ENCODE measurements around the gene PNLIPRP1. TPM values are rescaled to one million over a fixed set of nuclear protein-coding genes. Genes with fewer than 3 reads are reported as not detected.

PNLIPRP1 gene
- total and polyA plus RNA-seq, 2 of the 4 experiments (the other 2 are of a cell fraction): not detected

GRCh38 chr10:116615199-116615776 is 24.5 kb downstream of the PNLIPRP1 start:
- no peak for TF ChIP-seq POLR2A (IDR thresholded peaks at IDR 0.05; ENCODE audit: low read depth, low read length)
- TF ChIP-seq FOS (IDR thresholded peaks at IDR 0.05; ENCODE audit: low read depth, low read length): no peak
- no peak for TF ChIP-seq CHD1 (IDR thresholded peaks at IDR 0.05; ENCODE audit: low read depth, low read length)
- TF ChIP-seq SMC3 (IDR thresholded peaks at IDR 0.05; ENCODE audit: low read depth, low read length): no peak
- no peak for TF ChIP-seq NFE2L2 (IDR thresholded peaks at IDR 0.05; ENCODE audit: low read depth, low read length)
- no peak for TF ChIP-seq MAFK (IDR thresholded peaks at IDR 0.05; ENCODE audit: low read depth, low read length)
- H4K8ac ChIP-seq (ENCODE audit: low read depth in 2 of 2, low read length in 2 of 2): no peak overlapping the region
- DNase-seq (no peak), ATAC-seq (ENCODE audit: low read depth) (no peak)
- H3K9me1 ChIP-seq (ENCODE audit: insufficient read depth, low read length): no peaks in the 10 kb centered on the region
- H3K18ac ChIP-seq (ENCODE audit: low read depth, low read length): no peak overlapping the region
- H3K36me3 ChIP-seq (ENCODE audit: control insufficient read depth, insufficient read depth, low read length): no peaks in the 10 kb centered on the region
- no peak overlapping the region for H3K56ac ChIP-seq (ENCODE audit: extremely low read depth, insufficient read depth, low read length)
- no peaks in the 10 kb centered on the region for H3K4me1 ChIP-seq (ENCODE audit: control insufficient read depth, insufficient read depth, low read length)
- no peaks in the 10 kb centered on the region for H4K20me1 ChIP-seq (ENCODE audit: insufficient read depth, low read length)
- H4K5ac ChIP-seq (ENCODE audit: low read depth, low read length): no peak overlapping the region
- BruUV-seq (replicated peaks): no TSS peak
- no peak overlapping the region for H4K91ac ChIP-seq (ENCODE audit: insufficient read depth, low read depth, low read length)
- H2AK9ac ChIP-seq (replicated peaks; ENCODE audit: low read depth, low read length, poor library complexity): no peak overlapping the region
- dilution Hi-C loops (cut with HindIII; ENCODE audit: low sequenced_read_pairs, unreplicated experiment) (no loop called here), in situ Hi-C loops (cut with MboI; ENCODE audit: low sequenced_read_pairs) (no loop called here), intact Hi-C loops (cut with micrococcal nuclease) (no loop called here)
- H3K9ac ChIP-seq (ENCODE audit: low read depth, low read length): no peak overlapping the region
- no peak overlapping the region for H2BK15ac ChIP-seq (ENCODE audit: low read depth, low read length)
- no peaks in the 10 kb centered on the region; the same call in 1 of the 2 replicates for H3K27me3 ChIP-seq (ENCODE audit: control insufficient read depth, insufficient read depth, low read length)
- ChIA-PET POLR2A (ENCODE audit: unreplicated experiment) (no interaction called here), CTCF (no interaction called here)
- WGBS, 2 experiments (ENCODE audit: extremely low coverage in 2 of 2, insufficient read length in 1 of 2): no CpG with 5 or more reads among the region's 3 CpGs
- H3K4me2 ChIP-seq (ENCODE audit: low read depth, low read length): no peak overlapping the region
- H2BK120ac ChIP-seq (ENCODE audit: low read depth, low read length): no peak overlapping the region
- no peak overlapping the region for H3K14ac ChIP-seq (replicated peaks; ENCODE audit: low read depth, low read length)
- no peaks in the 10 kb centered on the region for H3K79me1 ChIP-seq (ENCODE audit: low read depth in 1 of 2, low read length in 2 of 2)
- H3K4ac ChIP-seq (ENCODE audit: low read depth, low read length): no peak overlapping the region
- no peak overlapping the region for H2AK5ac ChIP-seq (ENCODE audit: low read depth, low read length)
- H3K4me3 ChIP-seq (ENCODE audit: insufficient read depth, low read depth, low read length): no peak overlapping the region
- H2BK20ac ChIP-seq (ENCODE audit: low read depth, low read length): no peak overlapping the region
- H3K27ac ChIP-seq (ENCODE audit: insufficient read depth, low read length): no peak overlapping the region
- no peak overlapping the region for H2BK5ac ChIP-seq (ENCODE audit: low read depth, low read length, poor library complexity, severe bottlenecking)
- H3K9me3 ChIP-seq (ENCODE audit: control insufficient read depth, insufficient read depth, low read length): no peaks in the 10 kb centered on the region
- no peak overlapping the region for H3K23ac ChIP-seq (ENCODE audit: low read depth, low read length)
- no peak overlapping the region for H2AFZ ChIP-seq (replicated peaks; ENCODE audit: low read length, poor library complexity)

All from IMR-90 (cell line).